HepG2 (cell line): ENCODE measurements around the gene FCAMR. TPM values are rescaled to one million over a fixed set of nuclear protein-coding genes. Genes with fewer than 3 reads are reported as not detected.

Source experiments
- AGO2 ChIP-seq: fragments of 200-400 bp; formaldehyde crosslinking; optimal IDR thresholded peaks from 2 replicates; pipeline ENCODE3; 2017; ENCODE audit warnings: mild to moderate bottlenecking, low read depth, low read length, moderate library complexity
- ARNTL ChIP-seq: sonication (generic); formaldehyde crosslinking; IDR thresholded peaks from 2 replicates; pipeline ENCODE4 v1.4.0; 2020; ENCODE audit warnings: mild to moderate bottlenecking, missing genetic modification reagents
- ELF3 ChIP-seq: IDR thresholded peaks from 2 replicates; pipeline ENCODE4 v1.6.1; 2016; ENCODE audit warnings: missing genetic modification reagents, missing compliant biosample characterization
- GFI1 ChIP-seq: sonication (generic); formaldehyde crosslinking; IDR thresholded peaks from 2 replicates; pipeline ENCODE4 v1.5.0; 2020; ENCODE audit warnings: missing genetic modification reagents, mild to moderate bottlenecking, borderline replicate concordance
- MEIS2 ChIP-seq: sonication (generic); formaldehyde crosslinking; IDR thresholded peaks from 2 replicates; pipeline ENCODE4 v1.9.0; 2021; ENCODE audit warnings: mild to moderate bottlenecking, missing genetic modification reagents
- NFKBIZ ChIP-seq: IDR thresholded peaks from 2 replicates; pipeline ENCODE4 v1.6.1; 2018; ENCODE audit warnings: missing genetic modification reagents, missing compliant biosample characterization
- PCBP2 ChIP-seq: fragments of 200-400 bp; formaldehyde crosslinking; optimal IDR thresholded peaks from 2 replicates; pipeline ENCODE3; 2018; ENCODE audit warnings: low read length, low read depth; ENCODE audit not compliant: poor library complexity, severe bottlenecking
- PHF20 ChIP-seq: sonication (generic); formaldehyde crosslinking; IDR thresholded peaks from 2 replicates; pipeline ENCODE4 v1.5.0; 2020; ENCODE audit warnings: mild to moderate bottlenecking, missing genetic modification reagents
- RBM22 ChIP-seq: fragments of 200-400 bp; formaldehyde crosslinking; optimal IDR thresholded peaks from 2 replicates; pipeline ENCODE3; 2017; ENCODE audit warnings: mild to moderate bottlenecking, low read length, moderate library complexity
- RFX5 ChIP-seq: IDR thresholded peaks from 2 replicates; pipeline ENCODE4 v1.6.1; 2011; ENCODE audit warnings: low read depth, low read length, improper control_type of control experiment
- SRF ChIP-seq: IDR thresholded peaks from 2 replicates; pipeline ENCODE4 v1.6.1; 2011; ENCODE audit warnings: mild to moderate bottlenecking, low read depth, low read length, moderate library complexity
- TGIF2 ChIP-seq: IDR thresholded peaks from 2 replicates; pipeline ENCODE4 v1.6.1; 2016; ENCODE audit warnings: control low read depth, missing compliant biosample characterization
- ZNF121 ChIP-seq: sonication (generic); formaldehyde crosslinking; IDR thresholded peaks from 2 replicates; pipeline ENCODE4 v1.5.0; 2020; ENCODE audit warnings: mild to moderate bottlenecking, missing genetic modification reagents
- ZNF138 ChIP-seq: sonication (generic); formaldehyde crosslinking; IDR thresholded peaks from 2 replicates; pipeline ENCODE4 v1.5.0; 2020; ENCODE audit warnings: mild to moderate bottlenecking, low read depth, missing genetic modification reagents
- ZNF24 ChIP-seq: fragments of 450-650 bp; IDR thresholded peaks from 2 replicates; pipeline ENCODE4 v1.6.1; 2017; ENCODE audit warnings: antibody characterized with exemption, mild to moderate bottlenecking
- ZNF30 ChIP-seq: sonication (generic); formaldehyde crosslinking; IDR thresholded peaks from 2 replicates; pipeline ENCODE4 v1.5.0; 2020; ENCODE audit warnings: mild to moderate bottlenecking, missing genetic modification reagents
- ZSCAN21 ChIP-seq: sonication (generic); formaldehyde crosslinking; IDR thresholded peaks from 2 replicates; pipeline ENCODE4 v1.8.0; 2022; ENCODE audit warnings: mild to moderate bottlenecking, missing genetic modification reagents, moderate library complexity, borderline replicate concordance
- polyA plus RNA-seq, 8 experiments: library from polyadenylated mRNA; depleted of rRNA in 3 of 8; stranded (reverse) in 7 of 8; unstranded in 1 of 8; fragments of >200 nt; fragmentation: Illumina TruSeq in 4 of 8; extraction: Trizol in 4 of 8; gene quantifications; 2 replicates each; pipeline versions ENCODE4 v1.2.1 to v1.2.3, GENCODE V29; 2011 to 2016; ENCODE audit warnings: low read depth in 4 of 8, missing spikeins in 1 of 8, mixed read lengths in 1 of 8; ENCODE audit not compliant: insufficient read depth in 1 of 8
- total RNA-seq, 5 experiments: library from RNA; depleted of rRNA; stranded (reverse); fragments of >200 nt; fragmentation: Illumina TruSeq; extraction: Trizol; gene quantifications; 2 replicates each; pipeline ENCODE4 v1.2.3, GENCODE V29; 2016; ENCODE audit warnings: low read depth in 1 of 5
- TF ChIP-seq, protein P1 (sequence below): sonication (generic); formaldehyde crosslinking; IDR thresholded peaks from 2 replicates; pipeline ENCODE4 v1.8.1; 2022; ENCODE audit warnings: low read depth, mild to moderate bottlenecking, missing genetic modification reagents
- TF ChIP-seq, protein P2 (sequence below): sonication (generic); formaldehyde crosslinking; IDR thresholded peaks from 2 replicates; pipeline ENCODE4 v1.5.0; 2020; ENCODE audit warnings: missing genetic modification reagents, mild to moderate bottlenecking, borderline replicate concordance

Gene FCAMR
- total and polyA plus RNA-seq, 2 of the 13 experiments (the other 11 are each of a cell fraction or from before 2014, with no cell fraction given), result not detected

DNA sequence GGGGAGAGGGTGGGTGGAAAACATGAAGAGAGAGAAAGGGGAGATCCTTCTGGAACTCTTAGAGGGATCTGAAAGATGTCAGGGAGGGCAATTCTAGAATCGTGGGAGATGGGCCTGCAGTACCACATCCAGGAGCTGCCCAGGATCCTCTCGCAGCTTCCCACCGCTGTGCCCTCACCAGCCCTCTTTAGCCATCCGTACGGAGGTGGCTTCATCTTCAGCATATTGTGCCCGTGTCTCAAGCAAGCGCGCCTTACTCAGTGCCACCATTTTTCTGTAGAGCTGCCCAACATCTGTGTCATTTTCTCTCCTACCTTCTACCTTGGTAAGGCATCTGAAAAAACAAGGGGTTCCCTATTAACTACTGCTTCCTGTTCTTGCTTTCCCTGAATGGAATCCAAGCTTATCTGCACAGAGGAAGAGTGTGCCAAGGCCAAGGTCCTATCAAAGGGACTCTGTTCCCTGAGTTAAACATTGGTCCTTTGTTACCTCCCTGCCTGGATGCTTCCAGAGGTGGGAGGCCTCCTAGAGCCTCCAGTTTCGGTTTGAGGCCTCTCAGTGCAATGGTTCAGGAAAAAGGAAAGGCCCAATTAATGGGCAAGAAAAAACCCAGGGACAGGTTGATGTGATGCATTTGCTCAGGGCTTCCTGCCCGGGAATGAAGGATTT lies 39.1 kb upstream of the FCAMR start (continued):
- TF ChIP-seq ELF3 (CRISPR knock-in tag) (peak; percentile 92), ARNTL (no peak), PHF20 (CRISPR knock-in tag) (no peak), ZNF30 (no peak), SRF (no peak), RBM22 (no peak), ZNF138 (no peak), MEIS2 (no peak), AGO2 (no peak), NFKBIZ (CRISPR knock-in tag) (no peak), ZNF24 (no peak), ZSCAN21 (CRISPR knock-in tag) (no peak), ZNF121 (no peak), GFI1 (CRISPR knock-in tag) (no peak), PCBP2 (no peak), TGIF2 (CRISPR knock-in tag) (no peak), RFX5 (no peak)
- TF ChIP-seq, protein P1, sequence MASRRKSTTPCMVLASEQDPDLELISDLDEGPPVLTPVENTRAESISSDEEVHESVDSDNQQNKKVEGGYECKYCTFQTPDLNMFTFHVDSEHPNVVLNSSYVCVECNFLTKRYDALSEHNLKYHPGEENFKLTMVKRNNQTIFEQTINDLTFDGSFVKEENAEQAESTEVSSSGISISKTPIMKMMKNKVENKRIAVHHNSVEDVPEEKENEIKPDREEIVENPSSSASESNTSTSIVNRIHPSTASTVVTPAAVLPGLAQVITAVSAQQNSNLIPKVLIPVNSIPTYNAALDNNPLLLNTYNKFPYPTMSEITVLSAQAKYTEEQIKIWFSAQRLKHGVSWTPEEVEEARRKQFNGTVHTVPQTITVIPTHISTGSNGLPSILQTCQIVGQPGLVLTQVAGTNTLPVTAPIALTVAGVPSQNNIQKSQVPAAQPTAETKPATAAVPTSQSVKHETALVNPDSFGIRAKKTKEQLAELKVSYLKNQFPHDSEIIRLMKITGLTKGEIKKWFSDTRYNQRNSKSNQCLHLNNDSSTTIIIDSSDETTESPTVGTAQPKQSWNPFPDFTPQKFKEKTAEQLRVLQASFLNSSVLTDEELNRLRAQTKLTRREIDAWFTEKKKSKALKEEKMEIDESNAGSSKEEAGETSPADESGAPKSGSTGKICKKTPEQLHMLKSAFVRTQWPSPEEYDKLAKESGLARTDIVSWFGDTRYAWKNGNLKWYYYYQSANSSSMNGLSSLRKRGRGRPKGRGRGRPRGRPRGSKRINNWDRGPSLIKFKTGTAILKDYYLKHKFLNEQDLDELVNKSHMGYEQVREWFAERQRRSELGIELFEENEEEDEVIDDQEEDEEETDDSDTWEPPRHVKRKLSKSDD (CRISPR knock-in tag), result no peak
- TF ChIP-seq, protein P2, sequence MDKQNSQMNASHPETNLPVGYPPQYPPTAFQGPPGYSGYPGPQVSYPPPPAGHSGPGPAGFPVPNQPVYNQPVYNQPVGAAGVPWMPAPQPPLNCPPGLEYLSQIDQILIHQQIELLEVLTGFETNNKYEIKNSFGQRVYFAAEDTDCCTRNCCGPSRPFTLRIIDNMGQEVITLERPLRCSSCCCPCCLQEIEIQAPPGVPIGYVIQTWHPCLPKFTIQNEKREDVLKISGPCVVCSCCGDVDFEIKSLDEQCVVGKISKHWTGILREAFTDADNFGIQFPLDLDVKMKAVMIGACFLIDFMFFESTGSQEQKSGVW (CRISPR knock-in tag), result no peak
